ENCODE data around the gene GSG1L. TPM values are rescaled to one million over a fixed set of nuclear protein-coding genes. Genes with fewer than 3 reads are reported as not detected.

GSG1L gene
- polyA plus RNA-seq, 3 donors, result not detected

DNA sequence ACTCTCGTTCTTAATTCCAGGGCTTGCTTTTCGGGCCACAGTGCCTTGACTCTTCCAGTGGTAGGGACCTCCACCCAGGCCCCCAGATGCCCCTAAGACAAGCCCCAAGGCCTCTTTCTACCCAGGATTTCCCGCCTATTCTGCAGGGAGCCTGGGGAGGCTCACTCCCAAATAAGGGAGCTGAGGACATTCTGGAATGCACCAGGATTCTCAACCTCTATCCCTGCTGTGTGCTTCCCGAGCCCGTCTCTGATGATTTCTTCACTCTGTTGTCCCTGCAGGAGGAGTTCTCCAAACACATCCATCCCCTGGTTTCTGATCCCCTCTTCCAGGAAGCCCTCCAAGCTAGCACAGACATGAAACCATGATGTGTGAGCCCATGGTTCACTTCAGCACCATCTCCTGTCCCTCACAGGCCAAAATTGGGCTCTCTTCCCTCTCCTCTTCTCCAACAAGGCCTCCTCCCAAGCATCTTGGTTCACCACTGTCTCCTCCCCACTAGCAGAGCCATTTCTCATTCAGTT is 257.6 kb downstream of the GSG1L start:
- Histone ChIP-seq H3K36me3 (replicated peaks in 1 of 2; ENCODE audit: control insufficient read depth in 1 of 2, insufficient read depth in 2 of 2, low read length in 2 of 2) (no peaks in the 10 kb centered on the region), H3K9me3 (replicated peaks in 1 of 2; ENCODE audit: control insufficient read depth in 1 of 2, insufficient read depth in 1 of 2, low read length in 2 of 2) (no peaks in the 10 kb centered on the region), H3K4me1 (ENCODE audit: control insufficient read depth in 1 of 2, insufficient read depth in 2 of 2, low read length in 2 of 2) (no peaks in the 10 kb centered on the region), H3K79me2 (ENCODE audit: insufficient read depth, low read length) (no peaks in the 10 kb centered on the region), H3K4me2 (replicated peaks; ENCODE audit: extremely low read depth, low read length, poor library complexity, severe bottlenecking) (no peak overlapping the region), H3K4me3 (replicated peaks in 1 of 3; ENCODE audit: low read depth in 2 of 3, low read length in 3 of 3) (no peak overlapping the region), H3K27ac (ENCODE audit: low read depth in 1 of 2, low read length in 2 of 2) (no peak overlapping the region), H4K20me1 (ENCODE audit: insufficient read depth, low read length) (no peaks in the 10 kb centered on the region), H3K9ac (ENCODE audit: insufficient read depth, low read length, poor library complexity, severe bottlenecking) (no peak overlapping the region), H2AFZ (ENCODE audit: insufficient read depth, low read depth, low read length, poor library complexity, severe bottlenecking) (no peak overlapping the region), H3K27me3 (ENCODE audit: control insufficient read depth in 2 of 2, insufficient read depth in 2 of 2, low read length in 2 of 2) (no peaks in the 10 kb centered on the region)
- no peak overlapping the region for H3K27ac Mint-ChIP-seq
- 76% methylated on average over 5 of the region's 5 CpGs for WGBS (ENCODE audit: insufficient coverage)
- no peaks in the 10 kb centered on the region for H3K36me3 Mint-ChIP-seq
- DNase-seq, result no peak
- TF ChIP-seq, protein P1, sequence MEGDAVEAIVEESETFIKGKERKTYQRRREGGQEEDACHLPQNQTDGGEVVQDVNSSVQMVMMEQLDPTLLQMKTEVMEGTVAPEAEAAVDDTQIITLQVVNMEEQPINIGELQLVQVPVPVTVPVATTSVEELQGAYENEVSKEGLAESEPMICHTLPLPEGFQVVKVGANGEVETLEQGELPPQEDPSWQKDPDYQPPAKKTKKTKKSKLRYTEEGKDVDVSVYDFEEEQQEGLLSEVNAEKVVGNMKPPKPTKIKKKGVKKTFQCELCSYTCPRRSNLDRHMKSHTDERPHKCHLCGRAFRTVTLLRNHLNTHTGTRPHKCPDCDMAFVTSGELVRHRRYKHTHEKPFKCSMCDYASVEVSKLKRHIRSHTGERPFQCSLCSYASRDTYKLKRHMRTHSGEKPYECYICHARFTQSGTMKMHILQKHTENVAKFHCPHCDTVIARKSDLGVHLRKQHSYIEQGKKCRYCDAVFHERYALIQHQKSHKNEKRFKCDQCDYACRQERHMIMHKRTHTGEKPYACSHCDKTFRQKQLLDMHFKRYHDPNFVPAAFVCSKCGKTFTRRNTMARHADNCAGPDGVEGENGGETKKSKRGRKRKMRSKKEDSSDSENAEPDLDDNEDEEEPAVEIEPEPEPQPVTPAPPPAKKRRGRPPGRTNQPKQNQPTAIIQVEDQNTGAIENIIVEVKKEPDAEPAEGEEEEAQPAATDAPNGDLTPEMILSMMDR (IDR thresholded peaks at IDR 0.05), result no peak
- H3K9me3 Mint-ChIP-seq, result peaks cover 0 to 5% (median 0%) of the 10 kb centered on the region in 7 donors
- H3K27me3 Mint-ChIP-seq (ENCODE audit: low read depth in 3 of 3), result peaks cover 4 to 11% (median 8%) of the 10 kb centered on the region in 3 donors
- no peak overlapping the region for H3K4me3 Mint-ChIP-seq
- H3K4me1 Mint-ChIP-seq, result no peaks in the 10 kb centered on the region
- intact Hi-C loops (cut with micrococcal nuclease), result no loop called here

DNA sequence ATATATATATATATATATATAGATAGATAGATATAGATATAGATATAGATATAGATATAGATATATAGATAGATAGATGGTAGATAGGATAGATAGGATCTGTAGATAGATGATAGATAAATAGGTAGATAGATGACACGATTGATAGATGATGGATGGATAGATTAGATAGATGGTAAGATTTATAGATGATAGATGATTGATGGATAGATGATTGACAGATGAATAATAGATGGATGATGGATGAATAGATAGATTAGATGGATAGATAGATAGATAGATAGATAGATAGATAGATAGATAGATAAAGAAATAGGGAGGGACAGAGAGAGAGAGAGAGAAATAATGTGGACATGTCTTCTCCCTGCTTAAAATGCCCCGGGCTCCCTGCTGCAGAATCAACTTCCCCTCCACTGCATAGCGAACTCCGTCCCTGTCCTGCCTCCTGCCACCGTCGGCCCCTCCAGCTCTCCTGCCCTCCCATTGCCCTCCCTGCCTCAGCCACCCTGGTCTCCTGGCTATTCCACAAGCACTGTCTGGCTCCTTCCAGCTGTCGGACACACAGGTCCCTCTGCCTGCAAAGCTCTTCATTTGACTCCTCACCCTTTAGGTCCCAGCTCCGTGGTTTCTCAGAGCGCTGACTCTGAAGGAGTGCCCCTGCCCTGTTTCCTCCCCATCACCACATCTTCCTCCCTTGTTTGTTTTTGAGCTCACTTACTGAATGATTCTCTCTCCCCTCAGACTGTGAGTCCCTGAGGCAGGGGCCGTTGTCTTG is 259.6 kb downstream of the GSG1L start:
- H3K9ac ChIP-seq (ENCODE audit: insufficient read depth, low read length, poor library complexity, severe bottlenecking), result no peak overlapping the region
- no peak overlapping the region for H3K27ac ChIP-seq (ENCODE audit: low read depth in 1 of 2, low read length in 2 of 2)
- H3K27me3 ChIP-seq (ENCODE audit: control insufficient read depth in 2 of 2, insufficient read depth in 2 of 2, low read length in 2 of 2), result no peaks in the 10 kb centered on the region
- peaks cover 6 to 11% (median 9%) of the 10 kb centered on the region in 3 donors for H3K27me3 Mint-ChIP-seq (ENCODE audit: low read depth in 3 of 3)
- WGBS (ENCODE audit: insufficient coverage), result 10% methylated on average over 9 of the region's 10 CpGs
- no peak overlapping the region for H3K4me2 ChIP-seq (replicated peaks; ENCODE audit: extremely low read depth, low read length, poor library complexity, severe bottlenecking)
- no peak overlapping the region for H3K27ac Mint-ChIP-seq
- H3K9me3 Mint-ChIP-seq, result no peaks in the 10 kb centered on the region
- TF ChIP-seq, protein P1 (IDR thresholded peaks at IDR 0.05), result no peak
- no peak overlapping the region for H3K4me3 Mint-ChIP-seq
- H3K9me3 ChIP-seq (replicated peaks in 1 of 2; ENCODE audit: control insufficient read depth in 1 of 2, insufficient read depth in 1 of 2, low read length in 2 of 2), result no peaks in the 10 kb centered on the region
- no peak for DNase-seq
- no peaks in the 10 kb centered on the region for H4K20me1 ChIP-seq (ENCODE audit: insufficient read depth, low read length)
- no peaks in the 10 kb centered on the region for H3K4me1 Mint-ChIP-seq
- no peak overlapping the region for H2AFZ ChIP-seq (ENCODE audit: insufficient read depth, low read depth, low read length, poor library complexity, severe bottlenecking)
- H3K79me2 ChIP-seq (ENCODE audit: insufficient read depth, low read length), result no peaks in the 10 kb centered on the region
- H3K4me3 ChIP-seq (replicated peaks in 1 of 3; ENCODE audit: low read depth in 2 of 3, low read length in 3 of 3), result no peak overlapping the region
- no peaks in the 10 kb centered on the region for H3K36me3 ChIP-seq (replicated peaks in 1 of 2; ENCODE audit: control insufficient read depth in 1 of 2, insufficient read depth in 2 of 2, low read length in 2 of 2)
- intact Hi-C loops (cut with micrococcal nuclease), result no loop called here
- no peaks in the 10 kb centered on the region for H3K4me1 ChIP-seq (ENCODE audit: control insufficient read depth in 1 of 2, insufficient read depth in 2 of 2, low read length in 2 of 2)
- no peaks in the 10 kb centered on the region for H3K36me3 Mint-ChIP-seq

Data from CD14-positive monocyte (primary cell).